22Rv1 (cell line): Measurements from ENCODE around the gene RFPL3.

ENCODE experiments used
- ZFX ChIP-seq: fragments of 450-650 bp; IDR thresholded peaks from 2 replicates; pipeline ENCODE4 v1.6.1; 2017; ENCODE audit warnings: antibody characterized with exemption, borderline replicate concordance
- TF ChIP-seq, protein P1 (sequence below): fragments of 450-650 bp; IDR thresholded peaks from 2 replicates; pipeline ENCODE4 v1.5.1; 2017; ENCODE audit warnings: mild to moderate bottlenecking

DNA sequence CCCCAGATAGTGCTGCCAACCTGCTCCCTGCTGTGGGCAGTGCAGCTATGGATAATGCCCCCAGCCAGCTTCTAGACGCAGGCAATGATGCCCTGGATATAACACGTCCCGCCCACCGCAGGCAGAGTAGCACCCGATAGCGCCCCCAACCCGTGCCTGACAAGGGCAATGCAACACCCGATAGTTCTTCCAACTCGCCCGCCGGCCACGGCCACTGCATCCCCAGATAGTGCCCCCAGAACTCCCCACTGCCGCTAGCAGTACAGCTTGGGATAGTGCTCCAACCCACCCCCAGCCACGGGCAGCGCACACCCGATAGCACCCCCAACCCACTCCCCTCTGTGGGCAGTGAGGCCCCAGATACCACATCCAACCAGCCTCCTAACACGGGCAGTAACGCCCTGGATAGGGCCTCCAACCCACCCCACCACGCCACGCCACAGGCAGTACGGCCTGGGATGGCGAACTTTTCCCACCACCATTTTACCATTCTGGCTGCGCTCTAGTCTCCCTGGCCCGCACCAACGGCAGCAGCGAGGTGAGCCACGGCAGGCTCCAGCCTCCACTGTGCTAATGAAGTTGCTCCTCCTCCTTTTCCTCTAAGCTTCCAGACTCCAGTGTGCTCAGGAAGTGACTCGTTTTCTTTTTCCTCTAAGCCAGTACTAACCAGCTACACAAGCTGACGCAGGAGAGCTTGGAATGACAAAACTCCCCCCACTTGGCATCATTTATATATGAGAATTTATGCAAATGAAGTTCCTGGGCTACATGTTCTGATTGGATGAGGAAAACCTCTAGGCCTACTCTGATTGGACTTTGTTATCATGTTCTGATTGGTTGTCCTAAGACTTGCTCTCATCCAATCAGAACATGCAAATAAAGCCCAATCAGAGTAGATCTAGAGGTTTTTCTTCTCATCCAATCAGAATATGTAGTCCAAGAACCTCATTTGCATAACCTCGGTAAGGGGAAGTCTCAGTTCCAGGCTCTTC, 3.0 kb upstream of the RFPL3 start:
- TF ChIP-seq, protein P1, sequence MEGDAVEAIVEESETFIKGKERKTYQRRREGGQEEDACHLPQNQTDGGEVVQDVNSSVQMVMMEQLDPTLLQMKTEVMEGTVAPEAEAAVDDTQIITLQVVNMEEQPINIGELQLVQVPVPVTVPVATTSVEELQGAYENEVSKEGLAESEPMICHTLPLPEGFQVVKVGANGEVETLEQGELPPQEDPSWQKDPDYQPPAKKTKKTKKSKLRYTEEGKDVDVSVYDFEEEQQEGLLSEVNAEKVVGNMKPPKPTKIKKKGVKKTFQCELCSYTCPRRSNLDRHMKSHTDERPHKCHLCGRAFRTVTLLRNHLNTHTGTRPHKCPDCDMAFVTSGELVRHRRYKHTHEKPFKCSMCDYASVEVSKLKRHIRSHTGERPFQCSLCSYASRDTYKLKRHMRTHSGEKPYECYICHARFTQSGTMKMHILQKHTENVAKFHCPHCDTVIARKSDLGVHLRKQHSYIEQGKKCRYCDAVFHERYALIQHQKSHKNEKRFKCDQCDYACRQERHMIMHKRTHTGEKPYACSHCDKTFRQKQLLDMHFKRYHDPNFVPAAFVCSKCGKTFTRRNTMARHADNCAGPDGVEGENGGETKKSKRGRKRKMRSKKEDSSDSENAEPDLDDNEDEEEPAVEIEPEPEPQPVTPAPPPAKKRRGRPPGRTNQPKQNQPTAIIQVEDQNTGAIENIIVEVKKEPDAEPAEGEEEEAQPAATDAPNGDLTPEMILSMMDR = no peak
- no peak for TF ChIP-seq ZFX
